MM.1S (cell line): ENCODE measurements around the gene TBX6.

Experiments used
- CTCF ChIP-seq: fragments of 300-600 bp; sonication (generic); IDR thresholded peaks from 2 replicates; pipeline ENCODE4 v1.5.1; 2016; ENCODE audit warnings: antibody characterized with exemption, low read length, mixed read lengths
- EZH2 ChIP-seq: fragments of 300-600 bp; sonication (generic); optimal IDR thresholded peaks from 2 replicates; pipeline ENCODE3; 2017; ENCODE audit warnings: low read depth, mild to moderate bottlenecking, antibody characterized with exemption, low read length, mixed read lengths

GRCh38 chr16:30063893-30064728 lies 27.6 kb downstream of the TBX6 start:
- TF ChIP-seq EZH2 (no peak), CTCF (peak; percentile 50)
